ENCODE data around the gene SDR42E2. TPM values are rescaled to one million over a fixed set of nuclear protein-coding genes. Genes with fewer than 3 reads are reported as not detected.
"Not testable (repeated sequence)": the region's sequence is repeated elsewhere in the genome, so short reads cannot be mapped to it uniquely, and the experiment has no call there.

The SDR42E2 gene
- total RNA-seq, 2 donors from 2014 or later: not detected

DNA sequence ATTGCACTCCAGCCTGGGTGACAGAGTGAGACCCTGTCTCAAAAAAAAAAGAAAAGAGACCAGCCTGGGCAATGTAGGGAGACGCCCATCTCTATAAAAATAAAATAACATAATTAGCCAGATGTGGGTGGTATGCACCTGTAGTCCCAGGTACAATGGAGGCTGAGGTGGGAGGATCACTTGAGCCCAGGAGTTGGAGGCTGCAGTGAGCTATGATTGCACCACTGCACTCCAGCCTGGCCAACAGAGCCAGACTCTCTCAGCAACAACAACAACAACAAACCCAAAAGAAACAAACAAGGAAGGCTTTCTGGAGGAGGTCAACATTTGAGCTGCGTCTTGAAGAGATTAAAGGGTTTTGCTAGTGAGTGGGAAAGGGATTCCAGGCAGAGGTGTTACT, 52.1 kb downstream of the SDR42E2 start:
- H3K9me3 Mint-ChIP-seq: peaks cover 17% of the 10 kb centered on the region
- DNase-seq: no peak
- Histone ChIP-seq H3K36me3 (ENCODE audit: control insufficient read depth, insufficient read depth, low read length) (no peaks in the 10 kb centered on the region), H3K27ac (ENCODE audit: low read depth, low read length) (no peak overlapping the region), H3K9ac (ENCODE audit: extremely low read depth, low read length, poor library complexity, severe bottlenecking) (no peak overlapping the region), H3K4me3 (ENCODE audit: low read length) (no peak overlapping the region), H3K27me3 (ENCODE audit: control insufficient read depth, insufficient read depth, low read length, poor library complexity, severe bottlenecking) (no peaks in the 10 kb centered on the region), H3K9me3 (ENCODE audit: control insufficient read depth, low read length) (peaks cover 11% of the 10 kb centered on the region), H3K4me1 (ENCODE audit: control insufficient read depth, insufficient read depth, low read length) (peaks cover 7% of the 10 kb centered on the region)
- peaks cover 2% of the 10 kb centered on the region for H3K27me3 Mint-ChIP-seq (ENCODE audit: insufficient read depth)
- H3K4me3 Mint-ChIP-seq: no peak overlapping the region
- WGBS, 2 experiments (ENCODE audit: insufficient coverage in 1 of 2, insufficient read length in 1 of 2): 100% methylated on average over 1 of the region's 2 CpGs; no CpG with 5 or more reads in 1 of the 2 experiments
- H3K27ac Mint-ChIP-seq: no peak overlapping the region
- peaks cover 16% of the 10 kb centered on the region for H3K4me1 Mint-ChIP-seq
- H3K36me3 Mint-ChIP-seq (ENCODE audit: low read depth): peaks cover 13% of the 10 kb centered on the region
- TF ChIP-seq, protein P1, sequence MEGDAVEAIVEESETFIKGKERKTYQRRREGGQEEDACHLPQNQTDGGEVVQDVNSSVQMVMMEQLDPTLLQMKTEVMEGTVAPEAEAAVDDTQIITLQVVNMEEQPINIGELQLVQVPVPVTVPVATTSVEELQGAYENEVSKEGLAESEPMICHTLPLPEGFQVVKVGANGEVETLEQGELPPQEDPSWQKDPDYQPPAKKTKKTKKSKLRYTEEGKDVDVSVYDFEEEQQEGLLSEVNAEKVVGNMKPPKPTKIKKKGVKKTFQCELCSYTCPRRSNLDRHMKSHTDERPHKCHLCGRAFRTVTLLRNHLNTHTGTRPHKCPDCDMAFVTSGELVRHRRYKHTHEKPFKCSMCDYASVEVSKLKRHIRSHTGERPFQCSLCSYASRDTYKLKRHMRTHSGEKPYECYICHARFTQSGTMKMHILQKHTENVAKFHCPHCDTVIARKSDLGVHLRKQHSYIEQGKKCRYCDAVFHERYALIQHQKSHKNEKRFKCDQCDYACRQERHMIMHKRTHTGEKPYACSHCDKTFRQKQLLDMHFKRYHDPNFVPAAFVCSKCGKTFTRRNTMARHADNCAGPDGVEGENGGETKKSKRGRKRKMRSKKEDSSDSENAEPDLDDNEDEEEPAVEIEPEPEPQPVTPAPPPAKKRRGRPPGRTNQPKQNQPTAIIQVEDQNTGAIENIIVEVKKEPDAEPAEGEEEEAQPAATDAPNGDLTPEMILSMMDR (conservative IDR thresholded peaks at IDR 0.05): no peak

DNA sequence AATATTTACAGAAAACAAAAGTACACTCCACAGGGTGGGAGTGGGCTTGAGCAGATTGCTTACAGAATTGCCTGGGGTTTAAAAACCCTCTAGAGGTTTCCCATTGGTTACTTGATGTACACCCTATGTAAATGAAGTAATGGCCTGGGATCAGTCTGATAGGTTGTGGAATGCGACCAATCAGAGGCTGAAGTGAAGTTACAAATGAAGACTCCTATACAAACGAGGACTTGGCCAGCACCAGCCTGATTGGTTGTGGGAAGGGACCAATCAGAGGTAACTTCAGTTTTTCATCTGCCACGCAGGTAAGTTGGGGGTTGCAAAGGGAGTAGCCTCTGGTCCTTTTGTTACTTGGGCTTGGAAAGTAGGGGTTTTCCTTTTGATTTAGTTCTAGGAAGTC, 52.6 kb downstream of the SDR42E2 start:
- Mint-ChIP-seq H3K36me3 (ENCODE audit: low read depth) (peaks cover 13% of the 10 kb centered on the region), H3K4me1 (peaks cover 16% of the 10 kb centered on the region), H3K27ac (no peak overlapping the region), H3K4me3 (no peak overlapping the region), H3K9me3 (peaks cover 17% of the 10 kb centered on the region), H3K27me3 (ENCODE audit: insufficient read depth) (peaks cover 2% of the 10 kb centered on the region)
- H3K27me3 ChIP-seq (ENCODE audit: control insufficient read depth, insufficient read depth, low read length, poor library complexity, severe bottlenecking): no peaks in the 10 kb centered on the region
- TF ChIP-seq, protein P1 (conservative IDR thresholded peaks at IDR 0.05): no peak
- peaks cover 11% of the 10 kb centered on the region for H3K9me3 ChIP-seq (ENCODE audit: control insufficient read depth, low read length)
- H3K4me1 ChIP-seq (ENCODE audit: control insufficient read depth, insufficient read depth, low read length): peaks cover 7% of the 10 kb centered on the region
- WGBS, 2 experiments (ENCODE audit: insufficient coverage in 1 of 2, insufficient read length in 1 of 2): 89 to 93% methylated on average over 3 of the region's 3 CpGs
- H3K36me3 ChIP-seq (ENCODE audit: control insufficient read depth, insufficient read depth, low read length): no peaks in the 10 kb centered on the region
- DNase-seq: no peak
- H3K9ac ChIP-seq (ENCODE audit: extremely low read depth, low read length, poor library complexity, severe bottlenecking): no peak overlapping the region
- no peak overlapping the region for H3K27ac ChIP-seq (ENCODE audit: low read depth, low read length)
- H3K4me3 ChIP-seq (ENCODE audit: low read length): no peak overlapping the region

DNA sequence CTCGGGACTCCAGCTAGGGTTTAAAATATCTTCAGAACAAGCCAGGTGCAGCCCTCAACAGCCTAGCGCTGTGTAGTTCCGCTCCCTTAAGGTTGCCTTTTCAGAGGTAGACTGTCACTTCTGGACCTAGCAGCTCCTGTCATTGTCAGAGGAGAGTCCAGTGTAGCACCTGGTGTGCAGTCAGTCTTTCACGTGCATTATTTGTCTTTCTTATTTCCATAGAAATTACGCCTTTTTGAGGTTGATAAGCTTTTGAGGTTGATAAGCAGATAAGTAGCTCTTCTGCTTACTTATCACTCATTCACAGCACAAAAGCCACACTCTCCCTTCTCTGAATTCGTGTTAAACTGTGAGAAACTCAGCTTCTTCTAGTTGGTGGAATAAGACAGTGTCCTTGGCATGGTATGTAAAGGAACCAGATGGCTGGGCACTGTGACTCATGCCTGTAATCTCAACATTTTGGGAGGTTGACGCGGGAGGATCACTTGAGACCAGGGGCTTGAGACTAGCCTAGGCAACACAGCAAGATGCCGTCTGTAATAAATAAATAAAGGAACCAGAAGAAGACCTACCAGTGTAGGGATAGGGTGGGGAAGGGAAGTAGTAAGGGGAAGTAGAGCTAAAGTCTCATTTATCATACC, 54.0 kb downstream of the SDR42E2 start:
- TF ChIP-seq, protein P1 (conservative IDR thresholded peaks at IDR 0.05): no peak
- Histone ChIP-seq H3K4me3 (ENCODE audit: low read length) (no peak overlapping the region), H3K27ac (ENCODE audit: low read depth, low read length) (no peak overlapping the region), H3K4me1 (ENCODE audit: control insufficient read depth, insufficient read depth, low read length) (peaks cover 7% of the 10 kb centered on the region), H3K9me3 (ENCODE audit: control insufficient read depth, low read length) (peaks cover 11% of the 10 kb centered on the region), H3K36me3 (ENCODE audit: control insufficient read depth, insufficient read depth, low read length) (no peaks in the 10 kb centered on the region), H3K9ac (ENCODE audit: extremely low read depth, low read length, poor library complexity, severe bottlenecking) (no peak overlapping the region), H3K27me3 (ENCODE audit: control insufficient read depth, insufficient read depth, low read length, poor library complexity, severe bottlenecking) (no peaks in the 10 kb centered on the region)
- no peak overlapping the region for H3K4me3 Mint-ChIP-seq
- WGBS, 2 experiments (ENCODE audit: insufficient coverage in 1 of 2, insufficient read length in 1 of 2): 94 to 100% methylated on average over 6 to 9 of the region's 9 CpGs
- peaks cover 9% of the 10 kb centered on the region for H3K9me3 Mint-ChIP-seq
- no peak overlapping the region for H3K27ac Mint-ChIP-seq
- peaks cover 2% of the 10 kb centered on the region for H3K27me3 Mint-ChIP-seq (ENCODE audit: insufficient read depth)
- H3K36me3 Mint-ChIP-seq (ENCODE audit: low read depth): peaks cover 13% of the 10 kb centered on the region
- DNase-seq: no peak
- peaks cover 16% of the 10 kb centered on the region for H3K4me1 Mint-ChIP-seq

DNA sequence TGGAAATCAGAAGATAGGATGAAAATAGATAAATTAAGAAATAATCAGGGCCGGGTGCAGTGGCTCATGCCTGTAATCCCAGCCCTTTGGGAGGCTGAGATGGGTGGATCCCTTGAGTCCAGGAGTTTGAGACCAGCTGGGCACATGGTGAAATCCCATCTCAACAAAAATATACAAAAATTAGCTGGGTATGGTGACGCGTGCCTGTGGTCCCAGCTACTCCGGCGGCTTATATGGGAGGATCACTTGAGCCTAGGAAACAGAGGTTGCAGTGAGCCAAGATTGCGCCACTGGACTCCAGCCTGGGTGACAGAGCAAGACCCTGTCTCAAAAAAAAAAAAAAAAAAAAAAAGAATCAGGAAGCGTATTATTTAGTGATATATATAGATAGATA, 54.5 kb downstream of the SDR42E2 start:
- Mint-ChIP-seq H3K36me3 (ENCODE audit: low read depth) (peaks cover 10% of the 10 kb centered on the region), H3K4me1 (peaks cover 16% of the 10 kb centered on the region)
- H3K27me3 ChIP-seq (ENCODE audit: control insufficient read depth, insufficient read depth, low read length, poor library complexity, severe bottlenecking); H3K4me3 Mint-ChIP-seq; H3K4me3 ChIP-seq (ENCODE audit: low read length); H3K36me3 ChIP-seq (ENCODE audit: control insufficient read depth, insufficient read depth, low read length); DNase-seq; H3K27ac Mint-ChIP-seq; H3K9ac ChIP-seq (ENCODE audit: extremely low read depth, low read length, poor library complexity, severe bottlenecking); H3K27me3 Mint-ChIP-seq (ENCODE audit: insufficient read depth); H3K4me1 ChIP-seq (ENCODE audit: control insufficient read depth, insufficient read depth, low read length); H3K9me3 Mint-ChIP-seq; H3K27ac ChIP-seq (ENCODE audit: low read depth, low read length): not testable (repeated sequence)
- H3K9me3 ChIP-seq (ENCODE audit: control insufficient read depth, low read length): peaks cover 11% of the 10 kb centered on the region
- 96 to 97% methylated on average over 5 to 7 of the region's 7 CpGs for WGBS, 2 experiments (ENCODE audit: insufficient coverage in 1 of 2, insufficient read length in 1 of 2)
